TTC549 (cell line): ENCODE results near the gene FAM131C.

ENCODE experiments used
- FAIRE-seq: peaks from 2 replicates; lab custom pipeline; 2012; peaks lifted over from hg19 to GRCh38; lab: Jason Lieb, UNC

Gene FAM131C

GRCh38 chr1:16099412-16099811 lies 26.0 kb upstream of the FAM131C start:
- no peak for FAIRE-seq

- no peak for FAIRE-seq
These were observed 22.0 kb upstream of the FAM131C start for GRCh38 chr1:16095447-16095846.

- FAIRE-seq = no peak
These were observed 21.2 kb upstream of the FAM131C start for GRCh38 chr1:16094453-16095158.

GRCh38 chr1:16093611-16094010 lies 20.2 kb upstream of the FAM131C start:
- FAIRE-seq = no peak

GRCh38 chr1:16092923-16093511 lies 19.6 kb upstream of the FAM131C start:
- no peak for FAIRE-seq

GRCh38 chr1:16092097-16092922 lies 18.9 kb upstream of the FAM131C start:
- FAIRE-seq = no peak

- FAIRE-seq = no peak
These were observed 17.8 kb upstream of the FAM131C start for GRCh38 chr1:16091296-16091695.

- FAIRE-seq = no peak
These were observed 16.8 kb upstream of the FAM131C start for GRCh38 chr1:16090076-16090826.

GRCh38 chr1:16088996-16089395 lies 15.5 kb upstream of the FAM131C start:
- FAIRE-seq = no peak

GRCh38 chr1:16088351-16088911 lies 15.0 kb upstream of the FAM131C start:
- no peak for FAIRE-seq

GRCh38 chr1:16087733-16088132 lies 14.3 kb upstream of the FAM131C start:
- no peak for FAIRE-seq

- FAIRE-seq = no peak
These were observed 12.1 kb upstream of the FAM131C start for GRCh38 chr1:16085522-16085921.

- FAIRE-seq = no peak
These were observed 10.0 kb upstream of the FAM131C start for GRCh38 chr1:16083486-16083885.

GRCh38 chr1:16082283-16083038 lies 9.0 kb upstream of the FAM131C start:
- FAIRE-seq = no peak

- FAIRE-seq = no peak
These were observed 8.2 kb upstream of the FAM131C start for GRCh38 chr1:16081636-16082035.

GRCh38 chr1:16080422-16081150 lies 7.1 kb upstream of the FAM131C start:
- FAIRE-seq = no peak

GRCh38 chr1:16078925-16079656 lies 5.6 kb upstream of the FAM131C start:
- no peak for FAIRE-seq

GRCh38 chr1:16077406-16078245 lies 4.2 kb upstream of the FAM131C start:
- FAIRE-seq = no peak

GRCh38 chr1:16076865-16077238 lies 3.4 kb upstream of the FAM131C start:
- no peak for FAIRE-seq
